ENCODE data around the gene RFX3. TPM values are rescaled to one million over a fixed set of nuclear protein-coding genes. Genes with fewer than 3 reads are reported as not detected.

The RFX3 gene
- 2.3 TPM for polyA plus RNA-seq (2012; ENCODE audit: insufficient read depth, insufficient read length, low read depth)

DNA sequence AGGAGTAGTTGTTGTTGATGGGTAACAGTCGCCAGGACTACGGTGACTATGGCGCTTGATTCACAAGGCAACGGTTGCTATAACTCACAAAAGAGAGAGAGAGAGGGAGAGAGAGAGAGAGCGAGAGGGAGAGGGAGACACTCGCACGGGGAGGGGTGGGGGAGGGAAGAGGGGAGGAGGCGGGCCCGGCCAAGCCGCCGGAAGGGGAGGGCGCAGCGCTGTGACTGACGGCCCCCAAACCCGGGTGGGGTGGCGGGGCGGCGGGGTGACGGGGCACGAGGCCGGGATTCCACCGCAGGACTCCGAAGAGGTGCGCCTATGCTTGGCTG is at the start of gene RFX3:
Gene RFX3 (minus strand): TSS at position 166 of the 329 bp plus-strand sequence. CDS start 130,413 bp downstream, outside the sequence.
- Histone ChIP-seq H3K9me3 (no peaks in the 10 kb centered on the region), H3K4me3 (ENCODE audit: low read depth, low read length) (peak within 1 kb of the TSS; percentile 91), H3K27me3 (no peaks in the 10 kb centered on the region), H3K4me1 (peaks cover 4% of the 10 kb centered on the region; the same call in 1 of the 2 replicates), H3K36me3 (no peaks in the 10 kb centered on the region)
- TF ChIP-seq, protein P1, sequence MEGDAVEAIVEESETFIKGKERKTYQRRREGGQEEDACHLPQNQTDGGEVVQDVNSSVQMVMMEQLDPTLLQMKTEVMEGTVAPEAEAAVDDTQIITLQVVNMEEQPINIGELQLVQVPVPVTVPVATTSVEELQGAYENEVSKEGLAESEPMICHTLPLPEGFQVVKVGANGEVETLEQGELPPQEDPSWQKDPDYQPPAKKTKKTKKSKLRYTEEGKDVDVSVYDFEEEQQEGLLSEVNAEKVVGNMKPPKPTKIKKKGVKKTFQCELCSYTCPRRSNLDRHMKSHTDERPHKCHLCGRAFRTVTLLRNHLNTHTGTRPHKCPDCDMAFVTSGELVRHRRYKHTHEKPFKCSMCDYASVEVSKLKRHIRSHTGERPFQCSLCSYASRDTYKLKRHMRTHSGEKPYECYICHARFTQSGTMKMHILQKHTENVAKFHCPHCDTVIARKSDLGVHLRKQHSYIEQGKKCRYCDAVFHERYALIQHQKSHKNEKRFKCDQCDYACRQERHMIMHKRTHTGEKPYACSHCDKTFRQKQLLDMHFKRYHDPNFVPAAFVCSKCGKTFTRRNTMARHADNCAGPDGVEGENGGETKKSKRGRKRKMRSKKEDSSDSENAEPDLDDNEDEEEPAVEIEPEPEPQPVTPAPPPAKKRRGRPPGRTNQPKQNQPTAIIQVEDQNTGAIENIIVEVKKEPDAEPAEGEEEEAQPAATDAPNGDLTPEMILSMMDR (IDR thresholded peaks at IDR 0.05; ENCODE audit: low read depth, low read length) = no peak
- peak; percentile 92 for DNase-seq

GRCh38 chr9:3571500-3571899 is 45.7 kb upstream of the RFX3 start:
- TF ChIP-seq, protein P1 (IDR thresholded peaks at IDR 0.05; ENCODE audit: low read depth, low read length) = no peak
- Histone ChIP-seq H3K4me3 (ENCODE audit: low read depth, low read length) (no peak overlapping the region), H3K27me3 (no peaks in the 10 kb centered on the region; the same call in none of the 2 replicates), H3K4me1 (no peaks in the 10 kb centered on the region), H3K36me3 (no peaks in the 10 kb centered on the region), H3K9me3 (no peaks in the 10 kb centered on the region)
- no peak for DNase-seq

DNA sequence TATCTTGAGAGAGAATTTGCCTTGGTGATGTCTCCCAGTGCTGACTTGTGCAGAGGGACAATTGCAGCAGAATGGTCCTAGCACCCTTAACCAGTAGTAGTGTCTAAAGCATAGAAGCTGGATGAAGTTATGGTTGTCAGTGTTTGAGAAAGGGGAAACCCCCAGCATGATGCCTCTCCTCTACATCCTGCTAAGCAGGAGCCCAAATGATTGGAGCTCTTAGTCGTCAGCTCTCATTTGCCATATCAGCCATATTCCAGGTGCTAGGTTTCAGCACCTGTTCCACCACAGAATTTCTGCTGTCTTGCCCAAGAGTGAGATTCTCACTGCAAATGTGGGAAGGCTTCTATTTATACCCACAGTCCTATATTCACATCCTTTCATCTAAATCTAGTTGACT is 43.7 kb upstream of the RFX3 start:
- Histone ChIP-seq H3K9me3 (no peaks in the 10 kb centered on the region), H3K36me3 (no peaks in the 10 kb centered on the region), H3K27me3 (no peaks in the 10 kb centered on the region; the same call in none of the 2 replicates), H3K4me1 (no peaks in the 10 kb centered on the region), H3K4me3 (ENCODE audit: low read depth, low read length) (no peak overlapping the region)
- DNase-seq = no peak
- TF ChIP-seq, protein P1 (IDR thresholded peaks at IDR 0.05; ENCODE audit: low read depth, low read length) = no peak

DNA sequence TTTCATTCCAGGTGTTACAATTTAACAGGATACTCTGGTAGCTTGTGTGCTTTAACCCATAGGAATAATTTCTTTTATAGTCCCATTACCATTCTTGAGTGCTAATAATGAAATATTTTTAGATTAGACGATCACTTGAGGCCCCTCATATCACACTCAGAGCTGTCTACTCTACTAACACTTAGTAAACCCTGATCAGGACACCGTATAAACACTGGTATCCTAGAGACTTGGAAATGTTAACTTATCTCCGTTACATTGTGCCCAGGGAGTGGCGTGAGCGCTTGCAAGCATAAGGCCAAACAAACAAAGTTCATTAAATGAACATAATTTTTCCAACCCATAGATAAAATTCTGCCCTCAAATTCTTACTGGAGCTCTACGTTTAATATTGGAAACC is 42.2 kb upstream of the RFX3 start:
- H3K9me3 ChIP-seq = no peaks in the 10 kb centered on the region
- no peaks in the 10 kb centered on the region; the same call in 1 of the 2 replicates for H3K27me3 ChIP-seq
- no peaks in the 10 kb centered on the region for H3K4me1 ChIP-seq
- DNase-seq = no peak
- H3K4me3 ChIP-seq (ENCODE audit: low read depth, low read length) = no peak overlapping the region
- no peaks in the 10 kb centered on the region for H3K36me3 ChIP-seq
- TF ChIP-seq, protein P1 (IDR thresholded peaks at IDR 0.05; ENCODE audit: low read depth, low read length) = no peak

GRCh38 chr9:3553076-3553765 is 27.4 kb upstream of the RFX3 start:
- no peaks in the 10 kb centered on the region for H3K36me3 ChIP-seq
- no peak for DNase-seq

GRCh38 chr9:3549225-3549624 is 23.4 kb upstream of the RFX3 start:
- Histone ChIP-seq H3K36me3 (no peaks in the 10 kb centered on the region), H3K27me3 (no peaks in the 10 kb centered on the region), H3K4me3 (ENCODE audit: low read depth, low read length) (no peak overlapping the region), H3K9me3 (no peaks in the 10 kb centered on the region), H3K4me1 (no peaks in the 10 kb centered on the region; the same call in 1 of the 2 replicates)
- DNase-seq = peak; percentile 35
- TF ChIP-seq, protein P1 (IDR thresholded peaks at IDR 0.05; ENCODE audit: low read depth, low read length) = no peak

More at GRCh38 chr9:3553076-3553765, 27.4 kb upstream of the RFX3 start:
- TF ChIP-seq, protein P1 (IDR thresholded peaks at IDR 0.05; ENCODE audit: low read depth, low read length) = no peak
- no peaks in the 10 kb centered on the region for H3K9me3 ChIP-seq
- H3K4me3 ChIP-seq (ENCODE audit: low read depth, low read length) = no peak overlapping the region
- H3K4me1 ChIP-seq = no peaks in the 10 kb centered on the region; the same call in 1 of the 2 replicates
- no peaks in the 10 kb centered on the region for H3K27me3 ChIP-seq

Measured in BE2C (cell line).